B cell (primary cell): ENCODE data around the gene PREB. TPM values are rescaled to one million over a fixed set of nuclear protein-coding genes. Genes with fewer than 3 reads are reported as not detected.

Source experiments
- ATAC-seq: fragments of 200-7000 bp; cut with Tn5 transposase; one replicate; pipeline ENCODE4 v1.10.0; 2021; ENCODE audit warnings: low read depth, mild to moderate bottlenecking, moderate number of reproducible peaks, moderate library complexity
- CTCF ChIA-PET: fragments of 350-600 bp; sonication (Branson Sonifier 250); formaldehyde crosslinking; loops from one replicate; lab custom pipeline; 2021; ENCODE audit warnings: antibody characterized with exemption, inconsistent platforms; lab: Charles Lee
- POLR2A ChIA-PET: fragments of 350-600 bp; sonication (Branson Sonifier 250); formaldehyde crosslinking; loops from one replicate; lab custom pipeline; 2021; ENCODE audit warnings: antibody characterized with exemption; lab: Charles Lee
- DNase-seq: peaks from one replicate; pipeline ENCODE4 v3.0.0; 2013
- H2AFZ ChIP-seq: 2 replicates; pipeline ENCODE4 v1.6.1; 2012; ENCODE audit warnings: mild to moderate bottlenecking, low read depth, low read length; ENCODE audit not compliant: insufficient read depth, poor library complexity, severe bottlenecking
- H3K27ac ChIP-seq, 2 donors: 1 replicate in 1 of 2; 2 replicates in 1 of 2; pipeline ENCODE4 v1.5.1; 2012 to 2013; ENCODE audit warnings: low read length in 2 of 2, mild to moderate bottlenecking in 2 of 2, moderate library complexity in 1 of 2
- H3K27me3 ChIP-seq, 4 experiments: fragments of 200-600 bp in 1 of 4; sonication (generic) in 1 of 4; replicated peaks in 1 of 4; 1 replicate in 2 of 4; 2 replicates in 2 of 4; pipeline versions ENCODE4 v1.6.1 to v1.7.0; 2013 to 2016; ENCODE audit warnings: low read length in 3 of 4, mild to moderate bottlenecking in 2 of 4, mixed read lengths in 1 of 4, moderate library complexity in 1 of 4; ENCODE audit not compliant: insufficient read depth in 4 of 4, control insufficient read depth in 3 of 4; ENCODE audit errors: control extremely low read depth in 1 of 4
- H3K36me3 ChIP-seq, 2 experiments: replicated peaks in 1 of 2; 1 replicate in 1 of 2; 2 replicates in 1 of 2; pipeline versions ENCODE4 v1.6.1 to v1.7.1; 2013; ENCODE audit warnings: low read length in 1 of 2; ENCODE audit not compliant: insufficient read depth in 2 of 2, control insufficient read depth in 1 of 2; ENCODE audit errors: control extremely low read depth in 1 of 2, extremely low read depth in 1 of 2
- H3K4me1 ChIP-seq, 2 donors: fragments of 200-600 bp in 1 of 2; sonication (generic) in 1 of 2; 1 replicate in 1 of 2; 2 replicates in 1 of 2; pipeline versions ENCODE4 v1.5.1 to v1.6.1; 2013 to 2017; ENCODE audit warnings: low read length in 2 of 2; ENCODE audit not compliant: control insufficient read depth in 2 of 2, insufficient read depth in 2 of 2
- H3K4me2 ChIP-seq: replicated peaks from 2 replicates; pipeline ENCODE3; 2012; ENCODE audit warnings: mild to moderate bottlenecking, low read depth, low read length; ENCODE audit not compliant: poor library complexity, severe bottlenecking
- H3K4me3 ChIP-seq, 5 experiments: fragments of 200-600 bp in 1 of 5; sonication (generic) in 1 of 5; 1 replicate in 3 of 5; 2 replicates in 2 of 5; pipeline versions ENCODE4 v1.5.1 to v1.7.0; 2011 to 2016; ENCODE audit warnings: low read length in 4 of 5, mild to moderate bottlenecking in 4 of 5, low read depth in 2 of 5, control low read depth in 1 of 5, moderate library complexity in 1 of 5; ENCODE audit not compliant: insufficient read depth in 1 of 5; ENCODE audit errors: control extremely low read depth in 1 of 5, extremely low read depth in 1 of 5
- H3K79me2 ChIP-seq: fragments of 200-600 bp; sonication (generic); one replicate; pipeline ENCODE4 v1.6.0; 2016; ENCODE audit warnings: low read length; ENCODE audit not compliant: control insufficient read depth, insufficient read depth
- H3K9ac ChIP-seq: fragments of 200-600 bp; sonication (generic); 2 replicates; pipeline ENCODE4 v1.6.1; 2017; ENCODE audit warnings: mild to moderate bottlenecking, low read length, moderate library complexity
- H3K9me3 ChIP-seq, 3 donors: one replicate each; pipeline versions ENCODE4 v1.6.1 to v1.7.1; 2013; ENCODE audit warnings: low read length in 2 of 3; ENCODE audit not compliant: control insufficient read depth in 2 of 3, insufficient read depth in 1 of 3; ENCODE audit errors: control extremely low read depth in 1 of 3
- H4K20me1 ChIP-seq: 2 replicates; pipeline ENCODE4 v1.6.0; 2012; ENCODE audit warnings: mild to moderate bottlenecking, low read length; ENCODE audit not compliant: insufficient read depth, control insufficient read depth, poor library complexity, severe bottlenecking
- H3K27ac Mint-ChIP-seq: one replicate; pipeline ENCODE4 v1.8.0; 2021; ENCODE audit warnings: mixed read lengths
- H3K27me3 Mint-ChIP-seq: one replicate; pipeline ENCODE4 v1.8.0; 2021; ENCODE audit warnings: mixed read lengths
- H3K4me1 Mint-ChIP-seq: one replicate; pipeline ENCODE4 v1.8.0; 2021; ENCODE audit warnings: mixed read lengths
- H3K4me3 Mint-ChIP-seq: one replicate; pipeline ENCODE4 v1.8.0; 2021; ENCODE audit warnings: mixed read lengths
- H3K9me3 Mint-ChIP-seq: one replicate; pipeline ENCODE4 v1.8.0; 2022; ENCODE audit warnings: mixed read lengths; ENCODE audit not compliant: insufficient read depth
- CTCF ChIP-seq: fragments of 200-600 bp; IDR thresholded peaks from one replicate; pipeline ENCODE4 v1.8.0; 2022; ENCODE audit warnings: antibody characterized with exemption, mild to moderate bottlenecking
- EZH2 ChIP-seq: IDR thresholded peaks from 2 replicates; pipeline ENCODE4 v1.6.1; 2012; ENCODE audit warnings: borderline replicate concordance, low read depth, mild to moderate bottlenecking, moderate library complexity, low read length; ENCODE audit not compliant: insufficient read depth, poor library complexity, severe bottlenecking
- WGBS: methylation state at CpG from one replicate; pipeline ENCODE4 v1.1.5; 2013; ENCODE audit warnings: missing lambda C conversion rate; ENCODE audit not compliant: insufficient coverage; 5-methylcytosine and 5-hydroxymethylcytosine counted together
- intact Hi-C: fragments of 100-400 bp; cut with micrococcal nuclease; formaldehyde crosslinking; loops from one replicate; pipeline ENCODE4 v1.10.0; 2022
- polyA plus RNA-seq: library from polyadenylated mRNA; depleted of rRNA; stranded (reverse); fragments of >200 nt; gene quantifications from 2 replicates; pipeline ENCODE4 v1.2.3, GENCODE V29; 2012
- total RNA-seq, 2 donors: library from RNA; stranded (reverse); fragments of 120-200 nt in 1 of 2; gene quantifications; 1 replicate in 1 of 2; 2 replicates in 1 of 2; pipeline versions ENCODE4 v1.2.3 to v1.2.4, GENCODE V29; 2013 to 2022

PREB gene
- total and polyA plus RNA-seq, 2 donors (not counting 1 experiment from before 2014, with no cell fraction given), result 46.0 to 88.9 TPM

- ATAC-seq (no peak), DNase-seq (no peak)
- WGBS, result 97% methylated on average over 3 of the region's 5 CpGs
- Mint-ChIP-seq H3K4me1 (peaks cover 18% of the 10 kb centered on the region), H3K27me3 (no peaks in the 10 kb centered on the region), H3K4me3 (peak overlapping the region; percentile 91), H3K9me3 (no peaks in the 10 kb centered on the region), H3K27ac (no peak overlapping the region)
- H4K20me1 ChIP-seq, result no peaks in the 10 kb centered on the region
- H3K4me3 ChIP-seq, result no peak overlapping the region
- ChIA-PET CTCF (interaction anchor here (0.6 to 3.4 kb wide), 8 partner anchors 9 to 243 kb away, joined by 3 to 14 read pairs (median 6); partner anchors contain the start of gene OST4), POLR2A (interaction anchor here (0.7 to 1.3 kb wide), 3 partner anchors 56 to 124 kb away, joined by 5 read pairs; partner anchors contain the start of genes ATRAID and SLC5A6)
- TF ChIP-seq CTCF, result no peak
- no peak for TF ChIP-seq EZH2
- H3K27me3 ChIP-seq, result no peaks in the 10 kb centered on the region
- intact Hi-C loops, result loop anchor here (5.0 to 10.0 kb wide), 4 partner anchors 126 to 1787 kb away; partner anchors contain the start of genes ASXL2, CENPA and TRMT61B
- H3K79me2 ChIP-seq, result peaks cover 4% of the 10 kb centered on the region
- no peak overlapping the region for H2AFZ ChIP-seq
- H3K36me3 ChIP-seq, result no peaks in the 10 kb centered on the region
- H3K9me3 ChIP-seq, result no peaks in the 10 kb centered on the region
- no peak overlapping the region for H3K4me2 ChIP-seq
- no peak overlapping the region for H3K9ac ChIP-seq
- no peak overlapping the region for H3K27ac ChIP-seq
- peaks cover 13 to 20% of the 10 kb centered on the region in 2 donors for H3K4me1 ChIP-seq
These were observed 46.5 kb downstream of the PREB start for GRCh38 chr2:27087823-27088410.
